ENCODE data around the gene ANKRD29.

ANKRD29 gene, protein sequence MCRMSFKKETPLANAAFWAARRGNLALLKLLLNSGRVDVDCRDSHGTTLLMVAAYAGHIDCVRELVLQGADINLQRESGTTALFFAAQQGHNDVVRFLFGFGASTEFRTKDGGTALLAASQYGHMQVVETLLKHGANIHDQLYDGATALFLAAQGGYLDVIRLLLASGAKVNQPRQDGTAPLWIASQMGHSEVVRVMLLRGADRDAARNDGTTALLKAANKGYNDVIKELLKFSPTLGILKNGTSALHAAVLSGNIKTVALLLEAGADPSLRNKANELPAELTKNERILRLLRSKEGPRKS

DNA sequence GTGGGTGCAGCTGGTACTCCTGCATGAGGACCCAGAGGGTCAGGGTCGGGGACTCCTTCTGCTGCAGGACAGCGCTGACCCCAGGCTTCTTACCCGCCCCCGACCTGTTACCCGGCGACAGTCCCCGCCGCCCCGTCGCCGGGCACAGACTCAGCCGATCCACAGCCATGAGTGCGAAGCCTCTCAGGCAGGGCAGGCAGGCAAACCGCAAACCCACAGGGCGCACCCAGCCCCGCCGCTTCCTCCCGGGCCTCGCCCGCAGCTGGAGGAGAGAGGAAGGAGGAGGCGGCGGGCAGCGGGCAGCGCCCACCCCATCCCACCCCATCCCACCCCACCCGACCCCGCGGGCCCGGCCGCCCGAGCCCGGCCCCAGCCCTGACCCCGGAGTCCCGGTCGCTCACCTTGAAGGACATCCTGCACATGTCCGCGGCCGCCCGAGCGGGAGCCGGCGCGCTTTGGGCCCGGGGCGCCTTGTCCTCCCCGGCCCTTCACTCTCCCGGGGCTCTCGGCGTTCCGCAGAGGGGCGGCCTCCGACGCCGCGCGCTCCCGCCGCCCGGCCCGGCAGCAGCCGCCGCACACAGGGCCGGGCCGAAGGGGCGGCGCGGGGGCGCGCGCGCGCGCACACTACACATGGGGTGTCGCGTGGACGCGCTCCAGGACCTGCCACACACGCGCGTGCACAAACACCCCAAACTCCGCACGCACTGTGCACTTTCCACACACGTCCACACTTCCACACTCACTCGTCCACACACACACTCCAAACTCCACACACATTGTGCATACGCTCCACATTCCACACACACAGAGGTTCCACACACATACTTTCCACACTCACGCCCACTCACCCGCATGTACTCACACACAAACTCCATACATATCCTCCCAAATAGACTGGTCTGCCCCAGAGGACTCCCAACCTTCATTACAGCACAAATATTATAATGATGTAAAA is at the start of gene ANKRD29:
Gene ANKRD29 (minus strand): TSS at position 603 of the 955 bp plus-strand sequence. CDS start 181 bp downstream, at position 422.
- DNase-seq: no peak

GRCh38 chr18:23712445-23712844 is 49.7 kb upstream of the ANKRD29 start:
- DNase-seq: no peak

GRCh38 chr18:23711426-23711825 is 48.7 kb upstream of the ANKRD29 start:
- no peak for DNase-seq

GRCh38 chr18:23710946-23711345 is 48.2 kb upstream of the ANKRD29 start:
- no peak for DNase-seq

DNA sequence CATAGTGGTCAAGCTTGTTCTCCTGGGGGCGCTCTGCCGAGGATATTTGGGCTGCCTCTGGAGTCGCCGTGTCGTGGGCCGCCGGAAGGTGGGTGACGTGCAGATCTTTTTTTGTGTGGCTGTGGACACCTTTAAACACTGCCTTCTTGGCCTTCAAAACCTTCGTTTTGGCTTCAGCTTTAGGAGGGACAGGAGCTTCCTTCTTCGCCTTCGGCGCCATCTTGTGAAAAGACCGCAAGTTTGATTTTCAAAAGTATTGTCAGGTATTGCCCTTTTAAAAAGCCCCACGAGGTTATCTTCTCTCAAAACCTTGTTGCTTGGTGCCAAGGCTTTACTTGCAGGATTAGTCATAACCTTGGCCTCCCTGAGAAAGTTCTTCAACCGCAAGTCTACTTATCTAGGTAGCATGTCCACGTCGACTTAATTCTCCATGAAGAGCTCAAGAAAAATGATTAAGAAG is 47.4 kb upstream of the ANKRD29 start:
- DNase-seq: no peak

- DNase-seq: no peak
Observed at GRCh38 chr18:23706971-23707640, 44.4 kb upstream of the ANKRD29 start.

GRCh38 chr18:23704806-23705205 is 42.1 kb upstream of the ANKRD29 start:
- no peak for DNase-seq

- no peak for DNase-seq
Observed at GRCh38 chr18:23703987-23704384, 41.3 kb upstream of the ANKRD29 start.

DNA sequence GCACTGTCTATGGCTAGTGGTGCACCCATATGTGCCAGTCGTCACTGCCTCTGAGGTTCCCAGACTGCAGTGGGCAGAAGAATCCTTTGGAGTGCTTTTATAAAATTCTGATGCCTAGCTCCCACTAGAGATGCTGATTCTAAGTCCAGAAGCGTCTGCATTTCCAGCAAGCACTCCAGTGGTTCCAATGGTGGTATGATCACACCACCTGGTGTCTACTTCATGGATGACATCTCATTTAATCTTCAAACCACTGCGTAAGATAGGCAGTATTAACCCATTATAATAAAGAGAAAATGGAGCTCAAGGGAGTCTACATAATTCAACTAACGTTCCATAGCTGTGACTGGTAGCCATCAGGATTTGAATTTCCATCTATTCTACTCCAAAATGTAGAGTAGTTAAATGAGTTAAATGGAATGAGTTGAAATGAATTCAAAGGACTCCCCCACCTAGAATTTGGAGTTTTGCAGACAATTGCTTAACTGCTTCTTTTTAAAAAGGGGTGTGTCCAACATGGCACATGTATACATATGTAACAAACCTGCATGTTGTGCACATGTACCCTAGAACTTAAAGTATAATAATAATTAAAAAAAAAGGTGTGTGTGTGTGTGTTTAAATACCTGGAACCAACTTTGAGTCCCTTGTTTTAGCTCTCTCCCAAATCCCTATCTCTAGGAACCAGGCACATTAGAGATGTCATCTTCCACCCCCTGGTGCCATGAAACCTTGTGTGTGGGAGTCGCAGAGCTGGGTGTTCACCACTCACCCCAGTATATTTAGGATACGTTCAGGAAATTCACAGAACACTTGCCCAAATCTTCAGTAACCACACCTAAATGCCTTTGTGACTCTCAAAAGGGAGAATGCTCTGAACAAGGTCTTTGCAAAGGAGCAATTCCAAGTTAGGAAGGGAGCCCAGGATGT is 40.6 kb upstream of the ANKRD29 start:
- peak; percentile 35 for DNase-seq

GRCh38 chr18:23702606-23703005 is 39.9 kb upstream of the ANKRD29 start:
- DNase-seq: no peak

DNA sequence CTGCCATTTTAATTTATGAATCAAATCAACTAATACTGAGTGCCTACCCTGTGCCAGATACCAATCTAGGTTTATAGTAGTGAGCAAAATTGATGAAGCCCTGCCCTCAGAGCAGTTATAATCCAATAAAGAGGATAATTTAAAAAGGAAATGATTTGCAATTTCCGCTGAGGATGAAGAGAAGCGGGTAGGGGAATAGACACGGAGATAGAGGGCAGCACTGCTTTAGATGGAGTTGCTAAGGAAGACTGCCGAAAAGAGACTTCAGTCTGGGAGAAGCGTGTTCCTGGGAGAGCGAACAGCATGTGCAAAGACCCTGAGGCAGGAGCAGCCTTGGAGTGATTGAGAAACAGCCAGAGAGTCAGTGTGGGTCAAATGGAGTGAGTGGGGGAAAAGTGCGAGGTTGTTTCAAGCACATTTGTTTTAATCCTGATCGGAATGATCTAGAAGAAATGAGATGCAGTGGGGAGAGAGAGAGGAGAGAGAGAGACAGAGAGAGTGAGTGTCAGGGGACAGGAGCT is 38.9 kb upstream of the ANKRD29 start:
- DNase-seq: no peak

DNA sequence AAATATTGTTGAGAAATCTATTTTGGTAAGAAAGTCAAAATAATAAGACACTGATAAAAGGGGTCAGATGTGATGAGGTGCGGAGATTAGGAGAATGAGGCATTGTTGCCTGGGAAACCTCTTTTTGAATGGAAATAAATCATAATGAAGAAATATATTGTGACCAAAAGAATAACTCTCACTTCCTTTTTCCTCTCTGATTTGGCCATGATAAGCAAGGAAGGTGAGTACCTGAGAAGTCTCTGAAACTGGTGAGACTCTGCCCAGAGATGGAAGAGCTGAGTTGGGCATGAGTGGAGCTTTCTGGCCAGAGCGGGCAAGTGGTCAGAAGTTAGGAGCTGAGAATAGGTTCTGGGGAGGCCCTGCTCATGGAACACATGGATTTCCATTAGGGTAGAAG is 38.3 kb upstream of the ANKRD29 start:
- no peak for DNase-seq

- no peak for DNase-seq
Observed at GRCh38 chr18:23694637-23695430, 32.1 kb upstream of the ANKRD29 start.

GRCh38 chr18:23693846-23694245 is 31.1 kb upstream of the ANKRD29 start:
- DNase-seq: no peak

DNA sequence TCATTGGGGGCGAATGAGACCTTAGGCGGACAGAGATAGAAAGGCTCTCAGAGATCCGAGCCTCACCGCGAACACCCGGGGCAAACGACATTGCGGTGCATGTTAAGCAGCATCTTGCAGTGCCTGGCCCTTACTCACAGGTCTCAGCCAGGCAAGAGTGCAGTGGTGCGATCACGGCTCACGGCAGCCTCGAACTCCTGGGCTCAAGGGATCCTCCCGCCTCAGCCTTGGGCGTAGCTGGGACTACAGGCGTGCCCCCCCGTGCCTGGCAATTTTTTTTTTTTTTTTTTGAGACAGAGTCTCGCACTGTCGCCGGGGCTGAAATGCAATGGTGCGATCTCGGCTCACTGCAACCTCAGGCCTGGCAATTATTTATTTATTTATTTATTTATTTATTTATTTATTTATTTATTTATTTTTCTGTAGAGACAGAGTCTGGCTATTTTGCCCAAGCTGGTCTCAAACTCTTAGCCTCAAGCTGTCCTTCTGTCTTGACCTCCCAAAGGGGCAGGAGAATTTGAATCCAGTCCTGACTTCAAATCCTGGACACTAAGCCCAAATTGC is 27.9 kb upstream of the ANKRD29 start:
- DNase-seq: no peak

DNA sequence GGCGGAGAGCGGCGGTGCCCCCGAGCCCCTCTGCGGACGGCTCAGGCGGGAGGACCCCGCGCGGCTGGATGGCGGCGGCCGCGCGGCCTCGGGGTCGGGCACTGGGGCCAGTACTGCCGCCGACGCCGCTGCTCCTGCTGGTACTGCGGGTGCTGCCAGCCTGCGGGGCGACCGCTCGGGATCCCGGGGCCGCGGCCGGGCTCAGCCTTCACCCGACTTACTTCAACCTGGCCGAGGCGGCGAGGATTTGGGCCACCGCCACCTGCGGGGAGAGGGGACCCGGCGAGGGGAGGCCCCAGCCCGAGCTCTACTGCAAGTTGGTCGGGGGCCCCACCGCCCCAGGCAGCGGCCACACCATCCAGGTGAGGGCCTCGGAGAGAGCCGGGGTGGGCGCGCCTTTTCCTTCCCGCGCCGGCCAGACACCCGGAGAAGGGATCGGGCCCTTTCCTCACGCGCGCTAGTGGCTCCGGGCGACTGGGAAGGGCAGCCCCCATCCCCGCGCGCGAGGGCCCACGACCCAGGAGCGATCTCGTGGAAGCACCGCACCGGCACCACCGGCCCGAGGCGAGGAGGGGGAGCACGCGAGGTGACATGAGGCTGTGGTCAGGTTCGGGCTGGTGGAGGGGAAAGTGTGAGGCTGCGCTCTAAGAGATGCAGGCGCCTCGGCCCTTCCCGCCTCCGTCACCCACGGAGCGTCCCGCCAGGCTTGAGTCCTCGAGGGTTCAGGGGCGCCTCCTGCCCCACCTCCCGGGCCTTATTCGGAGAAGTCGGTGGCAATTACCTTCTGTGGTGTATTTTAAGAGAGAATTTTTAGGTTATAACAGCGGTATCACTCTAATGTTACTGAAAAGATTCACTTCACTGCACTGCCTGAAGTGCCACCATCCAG is 27.1 kb upstream of the ANKRD29 start:
- DNase-seq: no peak

DNA sequence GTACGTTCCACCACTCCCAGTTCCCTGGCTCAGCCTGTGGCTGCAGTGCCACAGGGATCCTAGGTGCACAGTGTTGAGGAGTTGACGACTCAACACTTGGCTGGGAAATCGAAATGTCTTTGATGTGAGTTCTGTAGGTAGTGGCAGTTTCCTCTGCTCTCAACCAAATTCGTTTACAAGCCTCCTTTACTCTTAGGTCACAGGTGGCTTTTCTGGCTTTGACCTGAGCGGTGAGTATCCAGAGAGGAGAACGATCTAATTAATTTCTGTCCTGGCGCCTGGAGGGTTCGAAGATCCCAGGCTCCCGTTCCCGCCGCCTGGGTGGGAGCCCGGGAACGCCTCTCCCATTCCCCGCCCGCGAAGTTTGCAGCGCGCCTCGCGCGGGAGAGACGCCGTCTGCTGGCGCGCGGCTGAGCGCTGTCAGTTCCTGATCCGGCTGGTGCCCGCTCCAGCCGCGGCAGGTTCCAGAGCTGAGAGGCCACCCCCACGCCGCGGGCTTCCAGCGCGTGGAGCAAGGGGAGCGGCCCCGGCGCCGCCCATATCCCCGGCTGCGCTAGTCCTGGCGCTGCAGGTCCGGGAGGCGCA is 26.4 kb upstream of the ANKRD29 start, which contains the start of gene LAMA3:
Gene LAMA3 (plus strand): TSS at position 423 of the 585 bp plus-strand sequence. CDS start 231 bp downstream, outside the sequence.
- peak; percentile 27 for DNase-seq

GRCh38 chr18:23688528-23688927 is 25.8 kb upstream of the ANKRD29 start:
- no peak for DNase-seq
